HG02981 (cell line): ENCODE data around the gene RAG1.

Experiments
- ATAC-seq: cut with Tn5 transposase; IDR thresholded peaks from one replicate; pipeline ENCODE4 v1.9.1; 2021; ENCODE audit warnings: mild to moderate bottlenecking, moderate library complexity; ENCODE audit not compliant: unreplicated experiment

RAG1 gene

DNA sequence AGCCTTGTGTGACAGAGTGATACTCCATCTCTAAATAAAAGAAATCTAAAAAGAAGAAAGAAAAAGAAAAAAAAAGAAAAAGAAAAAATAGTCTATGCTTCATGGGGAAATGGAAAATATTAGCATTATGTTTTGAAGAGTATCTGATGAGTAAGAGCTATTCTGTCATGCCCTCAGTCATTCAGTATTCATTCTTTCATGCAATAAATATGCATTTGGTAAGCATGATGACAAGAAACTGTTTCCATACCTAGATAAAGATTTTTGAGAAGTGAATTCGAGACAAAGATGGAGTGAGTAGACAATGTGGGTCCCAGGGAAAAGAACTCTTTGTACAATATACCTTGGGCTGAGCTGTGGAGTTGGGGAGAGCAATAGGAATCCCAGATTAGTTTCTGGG lies 20.3 kb downstream of the RAG1 start:
- ATAC-seq: no peak

DNA sequence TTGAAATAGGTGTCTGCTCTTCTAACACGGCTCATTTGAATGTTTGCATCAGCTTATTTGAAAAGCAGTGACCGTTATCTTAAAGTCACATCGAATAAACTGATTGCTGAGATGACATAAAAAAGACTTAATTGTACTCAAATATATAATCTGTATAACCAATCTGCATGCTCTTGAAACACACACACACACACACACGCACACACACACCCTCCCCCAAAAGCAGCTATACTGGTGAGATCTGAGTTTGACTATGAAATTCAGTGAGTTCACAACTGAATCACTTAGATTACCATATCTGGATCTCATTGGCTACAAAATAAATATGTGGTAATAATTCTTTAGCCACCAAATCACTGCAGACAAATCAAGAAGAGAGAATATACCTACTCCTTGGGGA lies 22.7 kb downstream of the RAG1 start:
- no peak for ATAC-seq

DNA sequence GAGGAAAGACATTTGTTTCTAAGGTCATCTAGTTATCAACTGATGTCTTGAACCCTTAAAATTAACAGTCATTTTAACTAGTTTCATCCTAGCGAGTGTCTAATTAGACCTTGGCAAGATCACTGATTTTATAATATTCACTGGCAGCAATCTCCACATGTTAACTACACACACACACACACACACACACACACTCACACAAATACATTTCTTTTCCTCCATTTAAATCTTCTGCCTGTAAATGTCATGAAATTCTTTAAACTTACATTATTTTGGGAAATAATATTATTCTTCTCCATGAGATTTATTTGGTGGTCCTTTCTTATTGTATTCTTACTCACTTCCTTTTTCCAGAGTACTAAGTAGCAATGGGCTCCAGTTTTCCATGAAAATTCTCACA lies 23.6 kb downstream of the RAG1 start:
- no peak for ATAC-seq

DNA sequence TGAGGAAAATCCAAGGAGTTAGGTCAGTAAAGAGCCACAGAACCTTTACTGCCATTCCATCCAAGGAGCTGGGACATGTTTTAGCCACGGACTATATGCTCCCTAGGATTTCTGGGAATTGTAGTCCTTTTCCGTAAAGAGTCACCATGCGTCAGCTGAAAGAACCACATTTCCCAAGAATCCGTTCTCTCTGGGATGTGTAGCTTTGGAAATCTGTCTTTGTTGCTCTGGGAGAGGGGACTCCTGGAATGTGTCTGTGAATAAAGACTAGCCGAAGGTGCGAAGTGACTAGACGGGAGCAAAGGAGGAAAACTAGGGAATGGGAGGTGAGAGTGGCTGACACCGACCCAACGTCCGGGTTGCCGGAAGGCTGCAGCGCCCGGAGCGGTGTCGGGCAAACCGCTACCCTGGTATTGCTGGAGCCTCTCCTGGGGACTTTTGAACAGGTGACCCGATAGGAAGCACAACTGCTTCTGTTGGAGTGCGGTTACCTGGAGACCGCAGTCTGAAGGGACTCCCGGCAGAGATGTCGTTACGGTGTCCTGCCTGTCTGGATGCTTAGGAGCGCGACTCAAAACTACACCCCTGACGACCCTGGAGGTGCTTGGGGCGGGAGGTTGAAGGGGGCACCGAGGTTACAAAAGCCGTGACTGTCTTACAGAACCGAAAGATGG lies 26.6 kb downstream of the RAG1 start, which contains the start of gene IFTAP:
TSS of gene IFTAP (plus strand) at position 187 of the 674 bp plus-strand sequence. CDS start 15,602 bp downstream, outside the sequence.
- peak; percentile 51 for ATAC-seq

DNA sequence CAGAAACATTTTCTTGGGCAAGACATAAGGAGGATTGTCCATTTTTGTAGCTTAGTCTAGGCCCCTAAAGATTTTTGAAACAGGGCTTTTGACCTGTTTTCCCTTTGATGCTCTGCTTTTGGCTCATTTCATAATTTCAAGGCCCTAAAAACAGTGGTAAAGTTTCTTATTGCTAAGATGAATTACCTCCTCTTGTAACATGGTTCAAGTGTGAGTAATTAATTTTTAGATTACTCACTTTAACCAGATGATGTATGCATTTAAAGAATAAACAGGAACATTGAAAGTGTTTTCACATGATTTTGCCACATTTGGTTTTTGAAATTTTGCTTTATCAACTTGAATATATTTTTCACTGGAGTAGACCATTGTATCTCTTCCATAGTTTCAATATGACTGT lies 29.1 kb downstream of the RAG1 start:
- ATAC-seq: no peak

DNA sequence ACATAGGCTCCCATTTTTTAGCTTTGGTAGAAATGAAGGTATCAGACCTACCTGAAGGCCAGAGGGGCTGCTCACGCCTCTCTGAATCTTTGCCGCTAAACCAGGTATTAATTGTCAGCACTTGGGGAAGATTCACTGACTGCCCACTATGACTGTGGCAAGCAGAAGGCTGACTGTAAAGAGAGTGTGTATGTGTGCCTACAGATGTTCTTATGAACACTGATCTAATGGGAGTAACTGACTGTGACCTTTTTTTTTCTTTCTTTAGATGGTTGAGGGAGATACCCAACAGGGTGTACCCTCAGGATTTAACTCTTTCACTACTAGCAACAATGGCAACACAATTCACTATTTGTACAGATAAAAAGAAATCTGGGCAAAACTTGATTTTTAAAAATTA lies 30.2 kb downstream of the RAG1 start, which contains the start of gene RAG2:
TSS of gene RAG2 (minus strand) at position 186 of the 400 bp plus-strand sequence. CDS start 4,068 bp downstream, outside the sequence.
- no peak for ATAC-seq

DNA sequence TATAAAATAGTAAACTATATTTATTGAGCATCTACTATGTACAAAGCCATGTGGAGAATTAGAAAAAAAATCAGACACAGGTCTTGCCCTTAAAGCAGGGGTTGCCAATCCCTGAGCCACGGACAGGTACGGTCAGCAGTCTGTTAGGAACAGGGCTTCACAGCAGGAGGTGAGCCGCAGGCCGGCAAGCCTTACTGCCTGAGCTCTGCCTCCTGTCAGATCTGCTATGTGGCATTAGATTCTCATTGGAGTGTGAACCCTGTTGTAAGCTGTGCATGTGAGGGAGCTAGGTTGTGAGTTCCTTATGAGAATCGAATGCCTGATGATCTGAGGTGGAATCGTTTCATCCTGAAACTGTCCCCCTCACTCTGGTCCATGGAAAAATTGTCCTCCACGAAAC lies 32.4 kb downstream of the RAG1 start:
- ATAC-seq: no peak

DNA sequence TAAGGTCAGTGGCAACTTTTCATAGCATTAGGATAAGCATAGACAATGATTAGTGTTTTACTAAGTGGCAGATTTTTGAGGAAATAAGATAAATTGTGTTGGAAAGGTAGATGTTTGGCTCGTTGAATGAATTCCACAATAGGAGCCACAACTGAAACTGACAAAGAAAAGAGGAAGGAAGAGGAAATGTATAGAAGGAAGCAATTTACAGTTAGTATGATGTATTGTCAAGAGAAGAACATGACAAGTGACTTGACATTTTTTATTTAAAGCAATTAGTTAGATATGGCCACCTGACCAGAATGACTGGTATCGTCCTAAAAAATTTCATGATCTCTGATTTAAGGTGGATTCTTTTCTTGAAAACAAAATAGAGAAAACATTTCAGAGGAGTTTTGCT lies 33.3 kb downstream of the RAG1 start:
- ATAC-seq: no peak

DNA sequence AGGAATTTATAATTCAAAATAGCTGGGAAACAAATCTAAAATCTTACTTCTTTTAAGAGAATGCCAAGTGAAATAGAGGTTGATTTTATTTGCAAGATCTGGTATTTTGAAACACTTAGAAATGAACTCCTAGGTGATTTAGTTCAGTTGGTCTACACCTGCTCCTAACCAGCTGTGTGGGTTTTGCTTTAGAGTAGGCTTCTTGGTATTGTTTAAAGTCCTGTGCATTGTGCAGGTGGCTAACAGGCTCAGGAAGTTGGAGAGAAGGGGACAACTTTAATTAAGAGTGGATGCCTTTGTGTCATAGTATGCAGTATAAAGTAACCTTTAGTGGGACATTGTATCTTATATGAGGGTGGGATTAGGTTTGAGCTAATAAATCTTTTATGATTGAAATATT lies 34.3 kb downstream of the RAG1 start:
- no peak for ATAC-seq

DNA sequence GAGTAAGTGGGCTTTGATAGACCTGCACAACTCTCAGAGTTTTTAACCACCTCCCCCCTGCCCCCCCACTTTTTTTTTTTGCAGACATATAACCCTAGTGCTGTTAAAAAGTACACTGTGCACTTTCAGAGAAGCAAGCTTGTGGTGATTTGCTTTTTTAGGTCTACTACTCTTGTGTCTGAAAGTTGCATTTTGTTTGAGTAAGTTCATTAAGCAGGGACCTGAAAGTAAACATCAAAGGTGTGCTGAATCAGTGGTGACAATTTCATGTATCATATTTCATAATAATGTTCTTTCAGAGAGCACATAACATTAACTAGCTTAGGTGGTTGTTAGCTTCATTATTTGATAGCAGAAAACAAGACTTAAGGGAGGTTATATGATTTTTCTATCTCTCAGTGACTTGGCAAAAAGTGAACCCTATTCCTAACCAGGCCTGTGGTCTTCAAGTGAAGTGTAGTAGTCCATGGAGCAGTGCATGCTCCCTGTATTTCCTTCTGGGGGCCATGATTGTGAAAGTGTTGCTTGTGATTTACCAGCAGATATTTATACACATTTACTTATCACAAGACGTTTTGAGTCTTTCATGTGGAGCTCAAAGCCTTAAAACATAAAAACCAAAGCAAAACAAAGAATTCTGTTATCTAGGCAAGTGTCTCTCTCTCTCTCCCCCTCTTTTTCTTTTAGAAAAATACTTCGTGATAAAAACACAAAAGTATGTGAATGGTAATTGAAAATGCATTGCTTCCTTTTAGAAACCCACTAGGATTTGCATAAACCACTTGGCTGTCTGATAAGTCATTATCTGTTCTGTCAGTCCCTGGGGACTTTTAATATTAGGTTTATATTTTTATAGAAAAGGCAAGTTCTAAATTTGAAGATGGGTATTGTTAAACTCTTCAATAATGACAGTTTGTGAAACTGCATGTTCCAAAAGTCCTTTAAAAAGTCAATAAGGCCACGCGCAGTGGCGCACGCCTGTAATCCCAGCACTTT lies 37.7 kb downstream of the RAG1 start:
- ATAC-seq: no peak

DNA sequence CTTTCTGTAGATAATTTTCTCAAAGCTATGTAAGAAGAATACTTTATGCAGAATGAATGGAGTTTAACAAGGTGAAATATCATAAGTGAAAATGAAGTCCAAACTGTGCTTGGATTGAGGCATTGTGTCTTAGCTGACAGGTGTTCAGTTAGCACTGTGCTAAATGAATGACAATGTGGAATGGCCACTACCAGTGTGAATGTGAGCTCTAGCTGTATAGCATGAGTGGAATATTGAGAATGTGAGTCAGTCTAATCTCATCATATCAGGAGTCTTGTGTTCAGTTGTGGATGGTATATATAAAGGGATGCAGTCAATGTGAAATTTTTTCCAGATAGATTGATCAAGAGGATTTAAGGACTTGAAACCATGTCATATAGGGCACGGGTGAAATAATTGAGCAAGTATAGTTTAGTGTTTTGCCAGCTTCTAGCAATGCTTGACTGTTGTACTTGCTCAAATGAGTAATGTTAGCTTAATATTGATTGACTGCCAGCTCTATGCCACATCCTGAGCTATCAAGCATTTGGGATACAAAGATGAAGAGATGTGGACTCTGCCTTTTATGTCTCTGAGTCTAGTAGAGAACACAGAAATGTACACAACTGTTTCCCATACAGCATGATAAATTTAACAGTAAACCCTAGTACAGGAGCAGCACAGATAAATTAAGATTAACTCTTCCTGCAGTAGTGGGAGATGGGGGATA lies 40.8 kb downstream of the RAG1 start:
- ATAC-seq: no peak

DNA sequence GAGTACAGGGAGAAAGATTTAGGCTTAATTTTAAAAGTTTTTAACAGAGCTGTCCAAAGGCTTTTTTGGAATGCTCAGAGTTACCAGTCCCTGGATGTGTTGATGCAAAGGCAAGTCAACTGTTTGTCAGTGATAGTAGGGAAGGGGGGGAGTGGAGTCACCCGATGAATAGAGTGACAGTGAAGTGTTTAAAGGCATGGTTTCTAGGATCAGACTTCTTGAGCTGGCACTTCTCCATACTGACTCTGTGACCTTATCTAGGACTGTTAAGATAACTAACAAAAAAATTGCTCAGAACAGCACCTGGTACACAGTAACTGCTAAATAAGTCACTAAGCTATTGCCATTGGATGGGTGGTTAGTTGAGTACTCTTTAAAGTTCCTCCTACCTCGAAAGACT lies 41.6 kb downstream of the RAG1 start:
- no peak for ATAC-seq

DNA sequence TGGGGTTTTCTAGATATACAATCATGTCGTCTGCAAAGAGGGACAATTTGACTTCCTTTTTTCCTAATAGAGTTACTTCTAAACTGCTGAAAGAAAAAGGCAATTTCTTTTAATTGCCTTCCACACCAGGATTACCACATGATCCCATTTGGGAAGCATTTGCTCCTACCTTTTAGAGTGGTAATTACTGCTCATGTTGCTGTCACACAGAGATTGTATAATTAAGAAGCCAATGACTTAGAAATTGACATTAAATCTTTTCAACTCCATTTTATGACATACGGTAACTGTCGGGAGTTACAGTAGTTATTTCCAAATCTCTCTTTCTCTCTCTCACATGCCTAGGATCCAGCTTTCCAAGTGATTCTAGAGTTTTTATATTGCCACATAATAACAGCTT lies 48.0 kb downstream of the RAG1 start:
- ATAC-seq: no peak

DNA sequence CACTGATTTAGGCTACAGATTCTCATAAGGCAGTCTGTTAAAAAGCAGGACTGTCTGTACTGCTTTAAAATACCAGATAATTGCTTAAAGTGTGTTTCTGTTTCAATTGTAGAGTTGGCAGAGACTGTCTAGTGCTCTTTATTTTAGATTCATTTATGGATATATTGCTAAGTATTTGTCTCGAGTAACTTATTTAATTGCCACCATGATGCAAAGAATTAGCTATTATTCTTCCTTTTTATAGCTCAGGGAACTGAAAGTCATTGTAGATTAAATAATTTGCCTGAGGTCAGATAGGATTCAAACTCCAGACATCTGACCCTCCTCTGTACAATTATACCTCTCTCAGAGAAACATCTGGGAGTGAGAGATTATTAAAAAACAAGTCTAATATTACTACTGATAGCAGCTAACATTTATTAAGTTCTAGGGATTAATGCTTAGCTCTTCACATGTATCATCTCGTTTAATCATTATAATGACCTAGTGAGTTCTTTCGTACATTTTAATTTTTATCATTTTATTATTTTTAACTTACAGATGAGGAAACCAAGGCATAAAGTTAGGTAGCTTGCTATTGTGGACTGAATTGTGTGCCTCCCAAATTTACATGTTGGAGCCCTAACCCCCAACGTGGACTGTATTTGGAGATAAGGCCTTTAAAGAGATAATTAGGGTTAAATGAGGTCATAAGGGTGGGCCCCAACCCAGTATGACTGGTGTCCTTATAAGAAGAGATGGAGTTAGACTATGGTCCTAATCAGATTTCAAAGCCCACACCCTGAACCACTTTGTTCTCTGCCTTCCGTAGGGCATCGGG lies 49.9 kb downstream of the RAG1 start:
- no peak for ATAC-seq

DNA sequence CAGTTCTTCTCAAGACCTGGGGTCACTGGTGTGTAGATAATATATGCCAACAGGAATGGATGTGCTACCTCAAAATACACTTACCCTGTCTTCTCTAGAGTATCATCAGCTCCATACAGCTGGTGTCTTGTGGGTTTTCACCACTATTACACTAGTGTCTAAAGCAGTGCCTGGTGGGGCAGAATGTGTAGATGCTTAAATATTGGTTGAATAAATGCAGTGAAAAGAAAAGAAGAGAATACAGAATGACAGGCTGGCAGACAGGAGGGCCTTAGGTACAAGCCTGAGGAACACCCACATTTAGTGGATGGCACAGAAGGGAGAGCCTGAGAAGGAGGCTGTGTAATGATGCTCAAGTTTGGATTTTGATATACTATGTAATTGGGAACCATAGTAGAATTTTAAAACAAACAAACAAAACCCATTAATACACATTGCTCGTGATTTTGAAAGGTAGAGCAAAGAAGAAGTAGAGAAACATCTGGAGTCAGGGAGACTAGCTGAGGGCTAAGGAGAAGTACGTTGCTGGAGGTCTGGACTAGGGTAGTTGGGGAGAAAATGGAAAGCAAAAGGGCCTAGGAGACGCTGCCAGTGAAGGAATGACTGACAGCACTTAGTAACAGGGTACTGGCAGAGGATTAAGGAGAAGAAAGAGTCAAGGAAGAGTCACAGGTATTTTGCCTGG lies 50.7 kb downstream of the RAG1 start:
- ATAC-seq: no peak

DNA sequence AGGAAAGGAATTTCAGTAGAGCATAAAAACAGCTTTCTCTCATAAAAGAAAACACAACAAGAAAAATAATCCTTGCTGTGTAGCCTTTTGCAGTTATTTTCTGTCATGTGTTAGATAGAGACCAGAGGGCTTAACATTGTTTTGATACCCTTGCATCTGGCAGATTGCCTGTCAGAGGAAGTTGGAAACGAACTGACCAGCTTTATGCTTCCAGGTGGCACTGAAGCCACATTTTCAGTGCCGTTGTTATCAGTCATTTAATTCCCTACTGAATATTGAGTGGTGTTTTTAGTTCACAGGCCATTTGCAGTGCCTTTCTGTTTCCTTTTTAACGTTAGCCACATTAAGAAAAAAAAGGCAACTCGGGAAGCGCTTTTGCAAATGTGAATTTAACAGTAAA lies 51.7 kb downstream of the RAG1 start:
- no peak for ATAC-seq

DNA sequence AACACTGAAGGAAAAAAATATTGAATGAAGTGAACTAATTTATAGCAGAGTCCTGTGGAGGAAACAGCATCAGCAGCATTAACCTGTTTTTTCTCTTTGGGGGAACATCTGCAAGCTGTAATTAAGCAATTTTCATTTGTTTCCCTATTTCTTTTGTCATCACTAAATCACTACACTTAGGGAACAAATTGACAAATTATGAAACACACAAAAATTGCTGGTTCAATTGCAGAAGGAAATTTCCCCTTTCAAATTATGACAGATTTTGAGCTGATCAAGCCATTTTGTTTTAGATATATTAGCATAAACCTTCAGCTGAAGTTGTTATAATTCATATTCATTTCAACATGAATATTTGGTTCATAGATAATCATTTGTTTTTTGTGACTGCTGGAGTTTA lies 52.4 kb downstream of the RAG1 start:
- ATAC-seq: no peak

DNA sequence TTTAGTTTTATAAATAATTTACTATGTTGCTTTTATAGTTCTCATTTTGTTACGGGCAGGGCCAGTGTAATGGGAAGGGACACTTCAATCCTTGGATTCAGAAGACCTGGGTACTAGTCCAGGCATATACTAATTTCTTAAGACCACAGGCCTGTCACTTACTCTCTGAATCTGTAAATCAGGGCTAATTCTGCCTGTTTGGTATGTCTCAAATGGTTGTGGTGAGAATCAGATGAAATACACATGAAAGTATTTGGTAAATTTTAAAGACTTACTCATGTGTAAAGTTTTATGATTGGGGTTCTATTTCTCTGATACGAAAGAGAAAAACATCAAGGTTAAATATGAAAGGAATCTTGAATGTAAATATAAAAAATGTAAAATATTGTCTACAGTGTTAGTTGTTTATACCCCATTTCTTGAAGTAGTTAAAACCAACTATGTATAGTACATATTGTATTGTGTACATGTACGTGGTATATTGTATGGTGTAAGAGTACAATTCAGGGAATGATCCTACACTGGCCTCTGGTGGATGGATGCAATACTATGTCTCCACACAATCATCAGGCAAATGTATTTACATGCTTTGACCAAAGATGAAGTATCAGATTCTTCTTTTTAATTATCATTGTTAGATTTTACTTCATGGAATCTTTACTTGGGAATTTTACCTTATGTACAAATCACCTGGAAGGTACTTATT lies 54.8 kb downstream of the RAG1 start:
- no peak for ATAC-seq

DNA sequence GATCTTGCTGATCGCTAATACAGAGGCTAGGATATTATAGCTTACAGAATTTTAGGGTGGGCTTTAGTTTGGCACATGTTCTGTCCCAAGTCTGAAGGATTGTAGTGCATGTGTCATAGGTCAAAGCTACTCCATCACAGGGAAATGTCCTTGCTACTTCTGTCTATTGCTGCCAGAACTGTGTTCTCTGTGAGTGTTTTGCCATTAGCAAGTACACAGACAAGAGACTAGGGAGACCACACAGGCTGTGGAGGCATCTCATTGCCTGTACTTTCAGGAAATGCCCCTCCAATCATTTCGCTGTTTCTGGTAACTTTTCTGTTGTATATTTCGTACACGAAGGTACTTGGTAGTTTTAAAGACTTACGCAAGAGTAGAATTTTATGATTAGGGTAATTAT lies 55.7 kb downstream of the RAG1 start:
- ATAC-seq: no peak
